Stimulated activated CD4-positive, alpha-beta T cell treated with anti-CD3 and anti-CD28 coated beads, TNF-alpha, amount 100 ng/mL, for 24 hours (primary cell): ENCODE results near the gene INO80D.
"Not testable (repeated sequence)": the region's sequence is repeated elsewhere in the genome, so short reads cannot be mapped to it uniquely, and the experiment has no call there.

Experiments used
- DNase-seq, 3 experiments: peaks; one replicate each; pipeline ENCODE4 v3.0.0-alpha.2; 2020; ENCODE audit warnings: low read depth in 3 of 3

INO80D gene

DNA sequence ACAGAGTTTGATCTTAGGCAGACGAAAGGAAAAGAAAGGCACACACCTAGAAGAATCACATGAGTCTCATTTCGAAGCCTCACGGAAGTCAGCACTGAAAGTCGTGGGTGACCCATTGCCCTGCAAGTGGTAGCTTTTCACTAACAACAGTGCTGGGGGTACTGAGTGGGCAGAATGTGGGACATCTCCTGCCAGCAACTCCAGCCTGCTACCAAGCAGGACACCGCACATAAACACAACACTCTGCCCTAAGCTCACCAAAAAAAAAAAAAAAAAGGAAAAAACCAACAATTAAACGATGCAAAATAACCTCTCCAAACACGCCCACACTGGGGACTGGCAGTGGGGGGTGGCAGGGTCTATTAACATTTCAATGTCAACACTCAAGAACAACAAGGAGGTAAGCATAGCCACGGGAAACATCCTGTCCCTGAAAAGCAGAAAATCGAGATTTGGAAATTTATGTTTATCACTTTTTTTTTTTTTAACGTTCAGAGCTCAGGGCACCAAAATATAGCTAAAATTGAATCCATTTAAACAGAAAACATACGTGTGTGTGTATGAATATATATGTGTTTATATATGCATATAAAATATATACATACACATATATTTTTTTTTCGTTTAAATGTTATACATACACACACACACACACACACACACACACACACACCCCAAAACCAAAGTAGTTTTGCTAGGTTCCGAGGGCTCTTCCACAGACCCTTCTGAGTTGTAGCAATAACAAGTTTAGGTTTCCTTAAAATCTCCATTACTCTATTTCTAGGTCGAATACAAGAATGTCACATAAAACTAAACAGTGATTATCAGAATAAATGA lies 2.2 kb downstream of the INO80D start:
- DNase-seq: peak in 1 of 3 experiments; percentile 19

DNA sequence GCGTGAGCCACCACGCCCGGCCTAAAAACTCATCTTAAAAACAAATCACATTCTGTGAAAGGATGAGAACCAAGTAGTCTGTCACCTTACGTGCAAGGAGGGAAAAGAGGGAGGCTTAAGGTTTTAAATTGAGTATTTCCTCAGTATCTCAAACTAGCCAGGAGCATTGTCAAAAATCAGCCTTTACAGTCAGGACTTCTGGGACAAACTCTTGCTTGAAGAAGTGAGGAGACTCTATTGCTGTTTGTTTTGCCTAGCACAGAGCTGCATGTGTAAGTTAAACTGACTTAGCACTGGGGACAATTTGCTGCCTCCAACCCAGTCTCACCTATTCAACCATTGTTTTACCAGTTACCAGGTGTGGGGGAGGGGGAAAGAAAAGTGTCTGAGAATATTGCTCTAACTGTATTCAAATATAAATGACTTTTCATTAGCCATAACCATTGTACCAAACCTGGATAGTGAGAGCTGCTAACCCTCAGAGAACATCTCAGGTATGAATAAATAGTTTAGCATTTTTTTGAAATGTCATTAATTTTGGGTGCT lies 3.6 kb downstream of the INO80D start:
- no peak for DNase-seq

DNA sequence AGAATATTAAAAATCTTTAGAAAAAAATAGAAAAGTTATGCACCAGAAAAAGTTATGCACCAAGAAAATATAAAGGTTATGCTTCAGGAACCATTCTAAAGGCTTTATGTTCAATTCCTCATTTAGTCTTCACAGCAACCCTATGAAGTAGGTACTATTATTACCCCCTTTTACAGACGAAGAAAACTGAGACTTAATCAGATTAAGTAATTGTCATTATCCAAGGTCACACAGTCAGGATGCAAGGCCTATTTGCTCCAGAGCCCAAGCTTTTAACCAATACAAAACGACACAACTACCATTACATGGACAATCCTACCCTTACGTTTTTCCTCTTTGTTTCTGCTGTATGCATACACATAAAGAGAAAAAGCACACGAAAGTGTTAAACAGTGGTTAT lies 5.0 kb downstream of the INO80D start:
- DNase-seq: no peak

DNA sequence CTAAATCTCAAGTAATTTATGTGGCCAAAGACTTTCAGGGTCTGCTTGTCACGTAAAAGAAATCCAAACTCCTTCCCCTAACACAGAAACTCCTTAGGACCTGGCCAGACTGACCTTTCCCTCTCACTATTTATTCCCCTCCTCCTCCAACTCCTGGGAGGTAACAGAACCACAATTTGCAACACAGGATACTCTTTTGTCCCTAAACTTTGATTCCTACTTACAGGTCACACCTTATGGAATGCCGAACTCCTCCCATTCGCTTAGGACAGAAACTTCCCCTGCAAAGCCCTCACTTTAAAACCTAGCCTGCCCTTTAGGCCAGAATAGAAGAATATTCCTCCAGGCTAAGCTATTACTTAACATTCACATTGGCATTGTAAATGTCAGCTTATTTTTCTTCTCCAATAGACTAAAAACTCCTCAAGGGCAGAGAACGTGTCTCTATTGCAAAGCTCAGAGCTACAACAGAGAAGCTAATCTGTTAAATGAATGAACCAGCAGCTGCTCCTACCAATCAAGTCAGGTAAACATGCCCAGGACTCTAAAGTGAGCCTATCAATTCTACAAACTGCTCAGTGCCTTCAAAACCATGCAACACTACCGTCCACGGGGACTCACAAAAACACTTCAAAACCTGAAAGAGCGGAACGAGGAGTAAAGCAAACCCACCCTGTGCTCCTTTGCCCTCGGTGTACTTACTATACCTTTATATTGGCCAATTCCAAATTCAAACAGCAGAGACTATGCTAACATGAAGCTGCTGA lies 6.1 kb downstream of the INO80D start:
- no peak for DNase-seq

DNA sequence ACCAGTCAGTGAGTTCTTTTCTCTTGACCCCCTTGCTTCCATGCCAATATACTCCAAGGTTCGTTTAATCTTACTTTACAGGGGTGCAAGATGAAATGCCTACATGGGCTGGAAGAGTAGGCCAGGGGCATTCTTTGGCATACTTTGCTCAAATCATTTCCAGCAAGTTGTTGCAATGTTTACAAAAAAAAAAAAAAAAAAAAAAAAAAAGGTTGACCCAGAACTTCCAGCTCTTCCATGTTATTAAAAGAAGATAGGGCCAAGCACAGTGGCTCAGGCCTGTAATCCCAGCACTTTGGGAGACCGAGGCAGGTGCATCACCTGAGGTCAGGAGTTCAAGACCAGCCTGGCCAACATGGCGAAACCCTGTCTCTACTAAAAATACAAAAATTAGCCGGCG lies 8.1 kb downstream of the INO80D start:
- DNase-seq: not testable (repeated sequence)

DNA sequence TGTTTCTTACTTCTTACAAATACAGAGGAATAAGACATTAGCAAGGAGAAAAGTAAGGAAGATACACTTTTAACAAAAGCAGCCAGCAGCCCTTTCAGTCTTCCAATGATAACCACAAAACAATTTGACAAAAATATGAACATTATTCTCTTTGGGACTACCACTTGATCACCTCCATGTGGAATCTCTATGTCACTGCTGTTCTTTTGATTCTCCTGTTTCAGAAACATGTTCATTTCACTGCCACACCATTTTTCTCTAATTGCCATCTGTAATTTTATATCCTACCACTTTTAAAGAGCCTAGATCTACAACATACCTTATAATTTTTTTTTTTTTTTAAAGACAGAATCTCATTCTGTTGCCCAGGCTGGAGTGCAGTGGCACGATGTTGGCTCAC lies 10.9 kb downstream of the INO80D start:
- no peak for DNase-seq

DNA sequence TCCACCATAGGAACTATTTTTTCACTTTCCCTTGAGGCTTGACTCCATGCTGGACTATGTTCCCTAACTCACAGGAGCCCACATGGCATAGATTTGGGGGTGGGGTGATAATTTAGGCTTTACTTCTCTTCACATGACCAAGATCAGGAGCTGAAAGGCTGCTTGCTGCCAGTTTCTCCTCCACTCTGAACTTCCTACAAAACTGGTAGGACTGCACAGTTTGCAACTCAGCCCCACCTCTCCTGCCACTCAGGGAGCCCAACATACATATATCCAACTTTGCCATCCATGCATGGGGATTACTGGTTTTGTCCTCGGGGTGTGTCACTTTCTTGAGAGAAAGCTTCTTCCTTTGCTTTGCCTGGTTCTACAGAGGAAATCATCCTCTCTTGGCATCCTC lies 14.2 kb downstream of the INO80D start:
- no peak for DNase-seq

DNA sequence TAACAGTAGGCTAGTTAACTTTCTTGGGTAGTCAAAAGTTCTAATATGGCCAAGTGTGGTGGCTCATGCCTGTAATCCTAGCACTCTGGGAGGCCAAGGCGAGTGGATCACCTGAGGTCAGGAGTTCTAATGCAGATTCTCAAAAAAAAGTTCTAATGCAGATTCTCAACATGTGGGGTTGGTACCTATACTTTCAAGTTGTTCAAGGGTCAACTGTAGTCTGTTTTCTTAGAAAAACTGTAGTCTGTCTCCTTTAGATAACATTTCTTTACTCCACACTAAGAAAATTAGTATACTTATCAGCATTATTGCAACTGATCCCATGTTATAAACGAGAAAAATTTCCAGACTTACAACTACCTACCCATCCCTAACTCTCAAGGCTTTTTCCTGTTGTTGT lies 16.6 kb downstream of the INO80D start:
- no peak for DNase-seq

DNA sequence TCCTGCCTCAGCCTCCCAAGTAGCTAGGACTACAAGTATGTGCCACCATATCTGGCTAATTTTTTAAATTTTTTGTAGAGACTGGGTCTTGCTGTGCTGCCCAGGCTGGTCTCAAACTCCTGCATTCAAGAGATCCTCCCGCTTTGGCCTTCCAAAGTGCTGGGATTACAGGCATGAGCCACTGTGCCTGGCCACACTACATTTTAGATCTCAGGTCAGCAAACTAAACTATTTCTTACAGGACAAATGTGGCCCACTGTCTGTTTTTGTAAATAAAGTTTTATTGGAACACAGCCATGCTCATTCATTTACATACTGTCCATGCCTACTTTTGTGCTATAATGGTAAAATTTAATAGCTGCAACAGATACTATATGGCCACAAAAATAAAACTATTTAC lies 17.8 kb downstream of the INO80D start:
- no peak for DNase-seq

DNA sequence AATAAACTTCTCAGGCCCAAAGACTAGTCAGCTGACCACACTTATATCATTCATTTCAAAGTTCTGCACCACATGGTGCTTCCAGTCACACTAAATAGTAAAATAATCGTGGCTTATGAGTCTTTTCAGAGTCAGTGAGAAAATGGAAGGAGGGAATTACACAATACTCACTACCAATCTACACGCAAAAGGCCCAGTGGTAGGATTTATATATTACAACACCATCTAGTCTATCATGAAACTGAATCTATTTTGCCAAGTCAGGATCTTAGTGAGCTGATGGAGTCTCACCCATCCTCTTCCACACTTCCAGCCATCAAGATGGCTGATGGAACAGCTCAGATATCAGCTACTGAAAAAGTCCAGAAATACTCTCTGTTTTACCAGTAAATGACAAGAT lies 21.9 kb downstream of the INO80D start:
- no peak for DNase-seq

DNA sequence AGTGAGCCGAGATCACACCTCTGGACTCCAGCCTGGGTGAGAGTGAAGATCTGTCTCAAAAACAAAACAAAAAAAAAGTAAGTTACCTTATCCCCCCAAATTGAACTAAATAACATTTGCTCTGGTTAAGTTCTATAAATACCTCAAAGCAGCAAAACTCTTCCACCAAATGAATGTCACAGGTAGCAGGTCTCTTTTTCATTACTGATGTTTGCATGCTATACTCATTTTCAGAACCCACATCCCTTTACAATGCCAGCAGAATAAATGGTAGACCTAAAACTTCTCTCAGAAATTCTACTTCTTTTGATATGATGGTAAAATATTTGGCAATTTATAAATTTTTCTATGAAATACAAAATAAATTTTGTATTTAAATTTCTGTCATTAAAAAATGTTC lies 22.3 kb downstream of the INO80D start:
- no peak for DNase-seq

DNA sequence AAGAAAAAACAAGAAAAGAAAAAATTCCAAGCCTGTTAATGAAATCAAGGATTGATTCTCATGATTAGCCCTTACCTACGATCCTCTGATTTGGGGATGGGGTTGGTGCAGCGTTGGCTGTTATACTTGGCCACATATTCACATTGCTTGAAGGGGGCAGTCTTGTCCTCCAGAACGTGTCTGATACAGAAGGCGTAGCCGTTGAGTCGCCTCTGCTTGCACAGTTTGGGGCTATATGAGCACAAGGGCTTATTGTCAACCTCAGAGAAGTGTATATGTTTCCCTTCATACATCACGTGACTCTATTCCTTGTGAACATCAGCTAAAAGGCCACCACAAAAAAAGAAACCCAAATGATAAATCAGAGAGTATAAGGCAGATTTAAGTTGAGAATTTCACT lies 23.2 kb downstream of the INO80D start:
- no peak for DNase-seq

DNA sequence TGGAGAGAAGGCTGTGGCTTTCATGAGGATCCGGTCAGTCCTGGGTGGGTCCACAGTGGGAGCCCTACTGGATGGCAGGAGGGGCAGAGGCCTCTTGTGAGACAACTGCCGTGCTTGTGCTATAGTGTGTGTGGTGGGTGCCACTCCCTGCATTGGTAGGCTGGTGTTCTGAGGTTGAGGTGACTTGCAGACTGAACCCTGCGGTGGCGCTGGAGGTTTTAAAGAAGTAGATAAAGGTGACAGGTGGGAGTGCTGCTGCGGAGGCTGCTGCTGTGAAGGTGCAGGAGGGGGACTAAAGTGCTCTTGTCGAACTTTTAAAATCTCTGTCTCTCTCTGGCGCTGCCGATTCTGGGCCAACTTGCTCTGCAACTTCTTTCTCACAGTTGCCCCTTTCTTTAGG lies 29.7 kb downstream of the INO80D start:
- DNase-seq: no peak

DNA sequence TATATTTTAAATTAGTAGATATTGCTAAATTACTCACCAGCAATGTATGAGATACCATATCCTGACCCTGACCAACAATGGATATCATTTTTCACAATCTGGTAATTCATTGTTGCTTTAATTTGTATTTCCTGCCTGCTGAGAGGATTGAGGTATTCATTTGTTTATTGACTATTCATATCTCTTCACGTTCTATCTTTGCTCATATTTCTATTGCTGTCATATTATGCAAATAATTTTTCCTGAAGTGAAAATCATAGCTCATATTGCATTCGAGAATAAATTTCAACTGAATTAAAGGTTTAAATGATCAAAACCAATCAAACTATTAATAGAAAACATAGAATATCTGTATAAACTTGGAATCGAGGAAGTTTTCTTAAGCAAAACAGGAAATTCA lies 31.0 kb downstream of the INO80D start:
- no peak for DNase-seq

DNA sequence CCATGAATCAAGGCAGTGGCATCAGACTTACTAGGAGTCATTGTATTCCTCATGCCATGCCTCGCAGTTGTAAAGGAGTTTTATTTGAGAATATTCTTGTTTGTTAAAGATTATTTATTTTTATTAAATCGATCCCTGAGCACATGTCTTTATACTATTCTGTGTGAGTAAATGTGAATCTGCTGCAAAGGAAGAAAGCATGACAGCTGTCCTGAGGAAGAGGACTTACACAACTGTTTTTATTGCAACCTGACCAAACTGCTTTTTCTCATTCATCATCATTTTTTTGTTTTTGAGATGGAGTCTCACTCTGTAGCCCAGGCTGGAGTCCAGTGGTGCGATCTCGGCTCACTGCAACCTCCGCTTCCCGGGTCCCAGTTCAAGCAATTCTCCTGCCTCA lies 34.1 kb downstream of the INO80D start:
- no peak for DNase-seq

DNA sequence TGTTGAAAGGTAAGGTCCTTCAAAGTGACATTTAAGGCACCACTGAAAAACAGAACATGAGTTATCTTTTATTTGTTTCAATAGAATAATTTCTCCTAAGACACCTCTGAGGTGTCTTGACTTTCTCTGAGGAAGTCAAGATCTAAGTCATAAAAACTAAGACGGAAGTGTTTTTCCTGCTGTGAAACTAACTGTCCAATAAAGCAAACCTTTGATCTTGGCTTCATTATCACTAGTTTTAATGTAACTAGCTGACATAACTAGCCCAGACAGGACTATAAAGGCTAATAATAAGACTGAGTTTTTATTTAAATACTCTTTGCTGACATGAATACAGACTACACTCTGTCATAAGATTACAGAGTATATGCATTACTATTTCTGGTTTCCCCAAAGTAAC lies 36.6 kb downstream of the INO80D start:
- DNase-seq: no peak

DNA sequence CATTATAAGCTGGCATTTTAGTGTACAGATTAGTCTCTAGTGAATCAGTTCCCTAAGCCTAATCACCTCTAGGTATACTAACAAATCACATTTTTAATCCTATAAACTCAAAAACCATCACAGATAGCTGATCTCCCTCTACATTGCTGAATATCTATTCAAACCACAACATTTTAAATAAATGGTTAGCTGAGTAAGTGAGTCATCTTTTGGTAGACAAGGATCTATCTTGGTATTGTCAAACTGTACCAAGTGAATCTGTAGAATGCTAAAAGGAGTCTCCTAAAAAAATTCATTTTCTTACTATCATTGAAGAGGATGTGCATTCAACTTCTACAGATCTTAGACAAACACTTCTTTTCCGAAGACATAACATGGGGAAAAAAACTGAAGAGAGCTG lies 40.7 kb downstream of the INO80D start:
- DNase-seq: no peak

DNA sequence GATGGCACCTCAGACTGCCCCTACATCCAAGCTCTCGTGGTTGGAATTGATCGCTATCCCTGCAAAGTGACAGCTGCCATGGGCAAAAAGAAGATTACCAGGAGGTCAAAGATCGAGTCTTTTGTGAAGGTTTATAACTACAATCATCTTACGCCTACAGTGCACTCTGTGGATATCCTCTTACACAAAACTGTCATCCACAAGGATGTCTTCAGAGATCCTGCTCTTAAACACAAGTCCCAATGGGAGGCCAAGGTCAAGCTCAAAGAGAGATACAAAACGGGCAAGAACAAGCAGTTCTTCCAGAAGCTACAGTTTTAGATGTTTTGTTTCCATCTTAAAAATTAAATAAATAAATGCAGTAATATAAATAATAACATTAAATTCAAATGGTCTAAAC lies 45.4 kb downstream of the INO80D start:
- no peak for DNase-seq

DNA sequence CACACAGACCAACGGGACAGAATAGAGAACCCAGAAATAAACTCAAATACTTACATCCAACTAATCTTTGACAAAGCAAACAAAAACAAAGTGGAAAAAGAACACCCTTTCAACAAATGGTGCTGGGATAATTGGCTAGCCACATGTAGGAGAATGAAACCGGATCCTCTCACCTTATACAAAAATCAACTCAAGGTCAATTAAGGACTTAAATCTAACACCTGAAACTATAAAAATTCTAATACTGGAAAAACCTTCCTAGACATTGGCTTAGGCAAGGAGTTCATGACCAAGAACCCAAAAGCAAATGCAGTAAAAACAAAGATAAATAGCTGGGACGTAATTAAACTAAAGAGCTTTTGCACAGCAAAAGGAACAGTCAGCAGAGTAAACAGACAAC lies 50.6 kb downstream of the INO80D start:
- not testable (repeated sequence) for DNase-seq

DNA sequence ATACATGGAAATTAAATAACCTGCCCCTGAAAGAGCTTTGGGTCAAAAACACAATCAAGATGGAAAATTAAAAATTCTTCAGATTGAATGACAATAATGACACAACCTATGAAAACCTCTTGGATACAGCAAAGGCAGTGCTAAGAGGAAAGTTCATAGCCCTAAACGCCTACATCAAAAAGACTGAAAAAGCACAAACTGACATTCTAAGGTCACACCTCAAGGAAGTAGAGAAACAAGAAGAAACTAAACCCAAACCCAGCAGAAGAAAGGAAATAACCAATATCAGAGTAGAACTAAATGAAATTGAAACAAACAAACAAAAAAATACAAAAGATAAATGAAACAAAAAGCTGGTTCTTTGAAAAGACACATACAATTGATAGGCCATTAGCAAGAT lies 52.5 kb downstream of the INO80D start:
- DNase-seq: not testable (repeated sequence)

DNA sequence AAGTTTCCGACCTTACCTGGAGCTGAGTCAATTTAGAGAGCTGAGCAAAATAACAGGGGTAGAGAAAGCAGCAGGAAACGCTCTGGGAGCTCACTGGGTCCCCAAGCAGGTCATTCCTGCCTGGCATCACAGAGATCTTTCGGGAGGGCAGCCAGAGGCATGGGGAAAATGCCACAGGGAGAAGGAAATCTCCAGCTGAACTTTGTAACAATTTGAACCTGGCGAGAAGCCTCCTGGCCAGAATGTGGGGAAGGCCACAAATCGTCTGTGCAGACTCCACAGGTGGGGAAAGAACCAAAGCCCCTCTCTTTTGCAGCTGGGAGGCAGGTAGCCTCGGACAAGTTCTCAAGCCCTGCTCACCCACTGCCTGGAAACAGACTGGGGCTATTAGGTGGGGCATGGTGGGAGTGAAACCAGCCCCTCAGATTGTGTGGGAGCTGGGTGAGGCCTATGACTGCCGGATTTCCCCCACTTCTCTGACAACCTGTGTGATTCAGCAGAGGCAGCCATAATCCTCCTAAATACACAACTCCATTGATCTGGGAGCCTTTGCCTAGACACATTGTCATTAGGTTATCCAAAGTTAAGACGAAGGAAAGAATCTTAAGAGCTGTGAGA lies 53.9 kb downstream of the INO80D start:
- no peak for DNase-seq

DNA sequence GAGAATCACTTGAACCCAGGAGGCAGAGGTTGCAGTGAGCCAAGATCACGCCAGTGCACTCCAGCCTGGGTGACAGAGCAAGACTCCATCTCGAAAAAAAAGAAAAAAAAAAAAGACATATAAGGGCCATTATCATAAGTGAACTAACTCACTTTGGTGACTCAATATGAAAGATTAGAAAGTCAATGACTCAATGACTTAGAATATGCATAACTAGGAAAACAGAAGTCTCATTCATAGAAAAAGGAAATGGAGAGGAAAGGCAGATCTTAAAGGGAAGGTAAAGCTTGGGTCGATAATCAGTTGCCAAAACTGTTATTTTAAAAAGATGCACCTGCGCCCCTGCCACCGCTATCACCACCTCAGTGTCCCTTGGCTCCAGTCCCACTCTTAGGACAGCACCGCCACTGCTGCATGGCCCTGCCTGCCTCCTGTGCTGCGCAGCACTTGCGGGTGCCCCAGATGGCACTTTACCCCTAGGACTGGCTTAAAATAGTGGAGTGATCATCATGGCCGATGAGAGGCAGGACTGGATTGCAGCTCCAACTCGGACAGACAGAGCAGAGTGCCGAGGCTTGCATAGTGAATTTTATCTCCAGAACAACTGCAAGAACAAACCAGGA lies 54.7 kb downstream of the INO80D start:
- DNase-seq: no peak
